Kasumi-1 (cell line): ENCODE measurements around the gene NPS.

Experiments
- DNase-seq, 2 experiments: peaks; one replicate each; lab custom pipeline; 2025; lab: John Stamatoyannopoulos, UW

Gene NPS

GRCh38 chr10:127561647-127562046, 12.5 kb downstream of the NPS start:
- DNase-seq: no peak

GRCh38 chr10:127563718-127564553, 14.8 kb downstream of the NPS start:
- DNase-seq: no peak

- DNase-seq: no peak
These were observed 15.5 kb downstream of the NPS start for GRCh38 chr10:127564644-127565043.

- DNase-seq: no peak
These were observed 16.5 kb downstream of the NPS start for GRCh38 chr10:127565583-127565982.

- no peak for DNase-seq
These were observed 20.1 kb downstream of the NPS start for GRCh38 chr10:127569210-127569609.

- no peak for DNase-seq
These were observed 20.9 kb downstream of the NPS start for GRCh38 chr10:127570036-127570435.

GRCh38 chr10:127571386-127571785, 22.3 kb downstream of the NPS start:
- no peak for DNase-seq

GRCh38 chr10:127576051-127576450, 26.9 kb downstream of the NPS start:
- DNase-seq: no peak

GRCh38 chr10:127576740-127577161, 27.6 kb downstream of the NPS start:
- no peak for DNase-seq

- DNase-seq: peak; percentile 28 to 33
These were observed 28.5 kb downstream of the NPS start for GRCh38 chr10:127577376-127578258.

GRCh38 chr10:127578259-127578960, 29.3 kb downstream of the NPS start:
- no peak for DNase-seq

- DNase-seq: no peak
These were observed 29.8 kb downstream of the NPS start for GRCh38 chr10:127578961-127579305.

- DNase-seq: no peak
These were observed 30.5 kb downstream of the NPS start for GRCh38 chr10:127579640-127580039.

GRCh38 chr10:127580822-127581221, 31.7 kb downstream of the NPS start:
- DNase-seq: no peak

GRCh38 chr10:127585519-127586023, 36.5 kb downstream of the NPS start:
- DNase-seq: no peak

GRCh38 chr10:127587668-127588365, 38.7 kb downstream of the NPS start:
- no peak for DNase-seq

- DNase-seq: no peak
These were observed 43.5 kb downstream of the NPS start for GRCh38 chr10:127592586-127592985.

- DNase-seq: no peak
These were observed 51.4 kb downstream of the NPS start for GRCh38 chr10:127600479-127600878.
